H4 (cell line): ENCODE data around the gene AAK1. TPM values are rescaled to one million over a fixed set of nuclear protein-coding genes. Genes with fewer than 3 reads are reported as not detected.

Experiments
- DNase-seq: peaks from one replicate; pipeline ENCODE4 v3.0.0-alpha.2; 2015; ENCODE audit warnings: low spot score
- total RNA-seq: library from RNA; depleted of rRNA; stranded (reverse); fragments of >200 nt; shearing (Covaris generic); gene quantifications from 2 replicates; pipeline ENCODE4 v1.2.3, GENCODE V29; 2014

AAK1 gene
- total RNA-seq, 1 experiment from 2014 or later: 19.8 TPM

DNA sequence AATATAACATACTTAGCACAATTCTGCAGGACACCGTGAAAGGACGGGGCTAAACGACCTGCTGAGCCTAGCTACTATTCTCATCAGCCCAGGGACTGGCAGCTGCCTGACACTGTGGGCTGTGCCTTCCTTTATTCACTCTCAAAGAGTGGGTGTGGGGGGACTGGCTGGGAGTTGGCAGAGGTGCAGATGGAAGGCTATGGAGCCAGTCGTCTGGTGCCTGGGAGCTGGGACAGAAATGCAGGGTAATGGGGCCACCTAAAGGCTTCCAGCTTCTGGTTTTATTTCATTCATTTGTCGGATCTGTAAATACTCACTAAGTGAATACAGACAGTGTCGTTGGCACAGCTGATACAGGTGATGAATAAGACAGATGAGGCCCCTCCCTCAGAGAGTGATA is 150.3 kb downstream of the AAK1 start:
- DNase-seq: no peak

DNA sequence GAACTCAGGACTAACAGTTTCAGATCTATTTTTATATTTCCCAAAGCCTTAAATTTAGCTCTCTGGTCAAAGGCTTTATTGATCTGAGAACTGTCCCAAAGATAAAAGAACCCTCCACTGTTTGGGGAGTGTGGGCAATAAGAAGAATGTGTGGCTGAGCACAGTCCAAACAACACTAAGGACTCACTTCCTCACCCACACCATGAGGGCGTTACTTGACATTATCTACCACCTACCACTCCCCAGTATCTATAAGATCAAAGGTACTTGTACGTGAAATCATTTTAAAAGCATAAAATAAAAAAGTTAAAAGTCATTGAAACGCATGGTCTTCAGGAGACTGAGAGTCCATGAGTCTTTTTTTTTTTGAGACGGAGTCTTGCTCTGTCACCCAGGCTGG is 151.7 kb downstream of the AAK1 start:
- DNase-seq: no peak

DNA sequence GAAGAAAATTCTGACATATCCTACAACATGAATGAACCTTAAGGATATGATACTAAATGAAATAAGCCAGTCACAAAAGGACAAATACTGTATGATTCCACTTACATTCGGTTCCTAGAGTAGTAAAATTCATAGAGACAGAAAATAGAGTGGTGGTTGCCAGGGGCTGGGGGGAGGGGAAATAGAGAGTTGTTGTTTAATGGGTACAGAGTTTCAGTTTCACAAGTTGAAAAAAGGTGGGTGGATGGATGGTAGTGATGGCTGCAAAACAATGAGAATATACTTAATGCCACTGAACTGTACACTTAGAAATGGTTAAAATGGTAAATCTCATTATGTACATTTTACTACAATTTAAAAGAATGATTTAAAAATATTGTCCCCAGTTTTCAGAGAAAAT is 153.1 kb downstream of the AAK1 start:
- no peak for DNase-seq

DNA sequence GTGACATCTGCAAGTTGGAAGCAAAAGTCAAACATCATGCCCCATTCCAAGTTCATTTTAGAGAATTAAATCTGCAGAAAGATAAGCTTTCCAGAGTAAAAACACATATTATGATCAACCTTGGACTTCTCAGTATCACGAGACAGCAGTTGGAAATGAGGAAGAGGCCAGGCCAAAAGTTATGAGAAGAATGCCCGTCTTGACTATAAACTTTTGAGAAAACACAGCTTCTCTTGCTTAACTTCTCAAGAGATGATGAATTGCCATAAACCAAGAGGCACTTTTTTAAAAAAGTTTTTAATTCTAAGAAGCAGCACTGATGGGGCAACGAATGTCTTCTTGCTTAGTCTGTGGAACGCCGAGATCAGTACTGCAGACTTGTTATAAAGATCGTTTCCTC is 153.7 kb downstream of the AAK1 start:
- DNase-seq: no peak

DNA sequence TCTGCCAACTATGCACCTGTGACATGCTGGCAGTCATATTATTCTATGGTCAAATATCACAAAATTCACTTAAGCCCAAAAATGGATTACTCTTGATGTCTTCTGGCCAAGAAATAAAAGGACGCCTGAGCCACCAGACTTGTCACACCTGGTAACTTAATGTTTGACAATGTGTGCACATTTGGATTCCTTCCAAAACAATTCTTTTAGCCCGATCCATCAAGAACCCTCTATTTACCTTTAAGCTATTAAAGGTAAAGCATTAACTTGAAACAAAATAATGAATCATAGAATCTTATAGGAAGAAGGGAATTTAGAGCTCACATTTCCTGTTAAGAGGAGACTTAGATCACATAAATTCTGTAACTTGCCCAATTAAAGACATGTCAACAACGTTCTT is 159.8 kb downstream of the AAK1 start:
- no peak for DNase-seq

DNA sequence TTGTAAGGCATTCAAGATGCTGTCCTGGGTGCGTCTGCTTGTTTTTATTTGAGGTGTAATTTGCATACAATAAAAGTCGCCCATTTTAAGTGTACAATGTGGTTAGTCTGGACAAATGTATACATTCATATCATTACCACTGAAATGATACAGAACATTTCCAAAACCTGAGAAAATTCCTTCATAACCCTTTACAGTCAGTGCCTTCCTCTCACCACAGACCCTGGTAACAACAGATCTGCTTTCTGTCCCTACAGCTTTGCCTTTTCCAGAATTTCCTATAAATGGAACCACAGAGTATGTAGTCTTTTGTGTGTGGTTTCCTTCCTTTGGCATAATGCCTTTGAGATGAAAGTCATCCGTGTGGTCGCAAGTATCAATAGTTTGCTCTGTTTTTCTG is 160.5 kb downstream of the AAK1 start:
- no peak for DNase-seq

DNA sequence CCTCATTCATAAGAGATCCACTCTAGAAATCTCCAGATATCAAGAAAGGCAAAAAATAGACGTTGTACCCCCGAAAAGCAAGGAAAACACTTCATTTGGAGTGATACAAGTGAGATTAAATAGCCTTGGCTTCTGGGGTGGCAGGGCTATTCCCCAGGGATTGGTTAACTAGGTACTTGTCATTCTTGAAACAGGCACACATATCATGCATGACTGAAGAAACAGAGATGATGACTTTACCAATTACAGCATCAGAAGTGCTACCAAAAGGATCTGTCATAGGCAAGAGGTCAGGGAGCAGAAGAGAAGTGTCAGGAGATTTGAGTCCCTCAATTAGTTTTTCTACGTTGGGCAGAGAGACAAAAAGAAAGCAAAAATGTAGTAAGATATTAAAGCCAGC is 161.1 kb downstream of the AAK1 start:
- no peak for DNase-seq

DNA sequence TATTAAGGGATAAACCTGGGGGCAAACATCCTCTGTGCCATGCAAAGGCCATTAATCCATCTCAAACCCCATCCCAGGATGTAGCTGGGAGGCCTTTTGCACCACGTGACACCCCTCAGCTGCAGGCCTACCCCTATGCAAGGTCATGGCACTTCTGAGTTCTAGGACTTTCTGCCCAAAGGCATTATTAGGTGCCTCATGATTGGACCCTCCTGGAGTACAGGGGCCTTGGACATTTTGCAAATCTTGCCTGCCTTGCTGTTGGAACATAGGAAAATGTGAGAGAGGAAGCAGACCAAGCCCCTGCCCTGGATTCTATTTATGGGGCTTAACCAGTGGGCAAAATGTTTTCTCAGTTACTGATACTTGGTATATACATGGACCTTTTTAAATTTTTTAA is 162.1 kb downstream of the AAK1 start:
- DNase-seq: no peak

DNA sequence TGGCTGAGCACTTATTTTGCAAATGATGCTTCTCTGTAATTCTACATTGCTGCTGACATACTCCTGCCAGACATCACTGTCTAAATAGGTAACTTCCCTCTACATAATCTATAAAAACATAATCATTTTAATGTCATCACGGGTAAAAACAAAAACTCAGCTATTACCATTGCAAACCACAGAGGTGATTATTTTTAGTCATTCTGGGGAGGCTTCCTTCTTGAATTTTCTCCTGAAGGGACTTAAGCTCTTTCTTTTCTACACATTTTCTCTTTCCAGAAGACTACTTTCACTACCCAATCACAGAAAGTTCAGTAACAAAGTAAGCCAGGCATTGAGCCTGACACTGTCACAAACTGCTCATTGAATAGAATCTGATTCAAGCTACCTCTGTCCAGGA is 165.9 kb downstream of the AAK1 start:
- no peak for DNase-seq

DNA sequence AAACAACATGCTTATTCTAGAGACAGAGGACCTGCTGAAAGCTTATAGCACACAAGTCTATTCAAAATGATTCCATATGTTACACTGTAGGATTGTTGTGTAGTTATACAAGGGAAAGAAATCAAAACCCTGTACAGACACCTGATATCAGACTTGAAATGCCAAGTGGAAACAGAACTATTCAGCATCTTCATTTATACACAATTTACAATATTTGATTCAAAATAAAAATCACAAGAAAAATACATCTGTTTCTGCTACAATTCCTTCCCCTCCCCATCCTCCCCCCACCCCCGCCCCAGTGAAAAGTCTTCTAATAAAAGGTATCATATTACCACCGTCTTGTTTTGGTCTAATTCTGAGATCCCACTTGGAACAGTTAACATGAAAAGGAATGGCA is 168.9 kb downstream of the AAK1 start:
- DNase-seq: no peak

DNA sequence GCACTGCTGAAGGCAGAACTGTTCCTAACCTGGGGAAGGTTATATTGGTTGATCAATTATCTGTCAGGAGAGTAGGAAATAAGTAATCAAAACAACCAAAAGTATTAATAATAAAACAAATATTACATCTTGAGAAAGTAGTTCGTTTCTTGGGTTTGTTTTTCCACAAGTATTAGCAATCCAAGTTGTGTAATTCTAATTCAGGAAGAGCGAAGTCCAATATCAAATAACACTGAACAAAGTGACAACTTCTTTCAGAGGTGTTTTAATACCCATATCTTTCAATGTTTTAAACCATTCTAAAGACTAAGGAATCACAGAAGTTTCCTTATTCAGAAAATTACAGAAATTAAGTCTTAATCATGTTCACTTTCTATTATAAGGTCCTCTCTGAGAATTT is 171.7 kb downstream of the AAK1 start:
- no peak for DNase-seq

DNA sequence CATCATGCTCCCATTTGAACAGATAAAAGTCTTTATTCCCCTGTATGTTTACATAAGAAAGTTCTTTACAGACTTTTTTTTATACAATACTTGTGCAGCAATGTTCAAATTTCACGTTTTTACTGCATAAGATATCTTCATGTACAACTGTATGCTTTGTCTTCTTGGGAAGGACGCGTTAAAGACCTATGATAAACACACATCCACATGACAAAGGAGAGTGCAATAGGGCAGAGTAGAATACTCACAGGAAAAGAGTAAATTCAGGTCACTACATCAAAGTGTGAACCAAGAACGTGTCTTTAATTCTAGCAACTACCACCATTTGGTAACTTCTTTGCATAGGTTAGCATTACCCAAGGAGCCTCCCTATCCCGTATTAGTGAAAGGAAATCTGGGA is 172.6 kb downstream of the AAK1 start:
- DNase-seq: no peak

DNA sequence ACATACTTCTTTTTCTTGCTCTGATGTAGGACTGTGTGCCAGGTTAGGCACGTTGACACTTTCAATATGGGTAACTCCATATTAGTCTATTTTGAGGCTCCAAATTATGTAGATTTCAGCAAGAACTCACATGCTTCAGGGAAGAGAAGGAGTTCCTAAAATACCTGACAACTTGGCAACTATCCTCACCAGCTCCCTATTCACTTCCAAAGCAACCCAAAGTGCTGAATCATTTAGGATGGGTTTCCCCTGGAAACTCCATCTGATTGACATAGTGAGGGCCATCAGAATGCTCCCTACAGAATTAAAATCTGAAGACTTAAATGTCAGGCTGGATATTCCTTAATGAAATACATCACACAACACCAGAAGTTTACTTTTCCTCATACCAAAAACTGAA is 173.8 kb downstream of the AAK1 start:
- DNase-seq: no peak

DNA sequence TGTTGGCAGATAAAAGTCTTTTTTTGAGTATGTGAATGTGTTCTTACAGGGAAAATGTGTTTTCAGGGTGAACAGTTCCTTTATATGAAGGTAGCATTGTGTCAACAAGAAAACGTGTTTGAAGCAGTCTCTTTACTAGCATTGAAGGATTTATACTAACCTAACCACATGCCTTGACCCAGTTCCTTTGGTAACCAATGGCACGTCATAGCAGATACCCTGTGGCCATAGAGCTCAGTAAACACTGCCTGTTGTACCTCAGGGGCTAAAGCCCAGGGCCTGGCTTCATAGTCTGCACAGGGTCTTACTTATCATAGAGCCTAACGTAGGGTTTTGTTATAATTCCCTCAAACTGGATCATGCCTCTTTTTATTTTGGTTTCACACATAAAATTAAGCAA is 174.2 kb downstream of the AAK1 start:
- no peak for DNase-seq

DNA sequence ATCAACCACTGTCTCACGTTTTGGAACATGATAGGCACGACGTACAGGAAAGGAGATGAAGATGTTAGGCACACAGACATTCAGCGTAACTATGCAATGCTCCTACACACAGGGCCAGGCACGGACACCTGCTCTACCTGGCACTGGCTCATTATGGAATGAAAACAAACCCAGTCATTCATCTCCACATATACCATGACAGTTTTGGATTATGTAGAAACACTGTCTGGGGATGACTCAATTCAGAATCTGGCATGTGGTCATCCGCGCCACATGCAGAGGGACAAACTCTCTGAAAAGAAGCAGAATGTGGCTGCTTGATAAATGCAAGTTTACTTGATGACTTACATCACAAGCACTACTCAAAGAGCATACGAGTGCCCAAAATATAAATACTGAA is 176.8 kb downstream of the AAK1 start:
- no peak for DNase-seq

DNA sequence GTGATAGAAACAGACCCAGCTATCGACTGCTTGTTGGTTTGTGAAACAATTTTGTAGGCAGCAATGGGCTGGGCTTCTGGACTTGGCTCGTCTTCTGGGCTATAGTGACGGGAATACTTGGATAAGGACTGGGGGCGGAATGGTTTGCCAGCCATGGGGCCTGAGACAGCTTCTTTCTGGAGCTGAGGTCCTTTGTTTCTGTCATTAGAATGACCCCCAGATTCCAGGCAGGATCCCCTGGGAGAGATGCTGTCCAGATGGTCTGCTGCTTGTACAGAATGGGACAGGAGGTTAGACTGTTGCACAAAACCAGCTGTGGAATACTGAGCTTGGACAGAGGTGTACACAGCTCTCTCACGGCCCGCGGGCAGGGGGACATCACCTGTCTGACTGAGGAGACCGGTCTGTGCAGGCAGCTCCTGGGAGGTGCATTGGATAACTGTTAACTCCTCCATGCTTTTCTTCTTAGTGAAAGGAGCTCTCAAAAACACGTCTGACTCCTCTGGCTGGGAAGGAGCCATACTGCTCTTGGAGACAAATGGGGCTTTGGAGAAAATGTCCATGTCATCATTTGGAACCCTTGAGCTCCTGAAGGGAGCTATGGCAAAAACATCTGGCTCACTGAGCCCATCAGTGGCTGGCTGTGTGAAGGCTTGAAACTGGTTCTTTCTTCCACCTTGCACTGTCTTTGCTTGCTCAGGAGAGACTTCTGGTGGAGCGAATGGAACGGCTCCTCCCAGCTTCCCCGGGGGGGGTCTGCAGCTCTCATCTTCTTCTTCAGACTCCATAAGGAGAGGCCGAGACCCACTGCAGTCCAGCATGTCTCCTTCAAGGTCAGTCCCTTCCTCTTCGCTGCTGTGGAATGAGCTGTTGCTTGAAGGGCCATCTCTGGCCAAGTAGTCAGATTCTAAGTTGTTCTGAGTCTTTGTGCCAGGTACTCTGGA is 177.8 kb downstream of the AAK1 start:
- no peak for DNase-seq

DNA sequence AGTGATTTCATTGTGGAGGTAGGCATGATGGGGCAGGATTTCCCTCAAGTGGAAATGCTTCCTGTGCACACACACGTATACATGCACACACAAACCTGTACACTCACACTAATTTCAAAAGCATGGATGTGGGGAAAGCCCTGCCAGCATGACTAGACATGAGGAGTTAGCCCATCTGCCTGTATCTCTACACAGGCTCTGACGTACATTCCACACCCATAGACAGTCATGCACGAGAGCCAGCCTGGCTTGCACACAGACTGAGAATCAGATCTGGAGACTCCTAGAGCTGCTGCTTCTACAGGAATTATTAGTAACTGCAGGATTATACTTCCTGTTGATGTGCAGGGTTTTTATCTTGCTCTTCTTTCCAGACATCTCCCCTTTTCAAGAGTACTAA is 179.0 kb downstream of the AAK1 start:
- DNase-seq: no peak

DNA sequence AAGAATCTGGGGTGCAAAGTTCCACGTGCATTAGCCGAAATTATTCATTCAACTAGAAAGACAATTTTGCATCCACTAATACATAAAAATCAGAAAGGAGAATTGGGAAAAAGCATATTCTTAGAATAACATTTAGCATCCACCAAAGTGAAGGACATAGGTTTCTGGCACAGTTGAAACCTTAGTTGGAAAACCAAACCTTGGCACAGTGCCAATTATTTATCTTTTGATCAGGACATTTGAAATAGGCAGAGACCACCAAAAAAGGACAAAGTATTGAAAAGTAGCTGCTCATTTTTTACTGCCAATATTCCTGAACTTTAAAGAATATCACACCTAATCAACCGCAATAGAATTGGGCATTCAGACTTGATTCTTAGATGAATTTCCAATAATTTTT is 180.8 kb downstream of the AAK1 start:
- no peak for DNase-seq

DNA sequence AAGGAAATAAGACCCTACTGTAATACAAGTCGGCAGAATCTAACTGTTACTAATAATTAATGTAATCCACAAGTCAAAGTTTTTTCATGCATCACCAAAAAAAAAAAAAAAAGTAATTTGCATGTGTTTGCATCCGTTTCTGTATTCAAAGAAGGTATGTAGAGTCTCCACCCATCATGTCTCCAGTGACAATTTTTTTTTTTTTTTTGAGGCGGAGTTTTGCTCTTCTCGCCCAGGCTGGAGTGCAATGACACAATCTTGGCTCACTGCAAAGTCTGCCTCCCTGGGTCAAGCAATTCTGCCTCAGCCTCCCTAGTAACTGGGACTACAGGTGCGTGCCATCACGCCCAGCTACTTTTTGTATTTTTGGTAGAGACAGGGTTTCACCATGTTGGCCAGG is 182.1 kb downstream of the AAK1 start:
- no peak for DNase-seq

DNA sequence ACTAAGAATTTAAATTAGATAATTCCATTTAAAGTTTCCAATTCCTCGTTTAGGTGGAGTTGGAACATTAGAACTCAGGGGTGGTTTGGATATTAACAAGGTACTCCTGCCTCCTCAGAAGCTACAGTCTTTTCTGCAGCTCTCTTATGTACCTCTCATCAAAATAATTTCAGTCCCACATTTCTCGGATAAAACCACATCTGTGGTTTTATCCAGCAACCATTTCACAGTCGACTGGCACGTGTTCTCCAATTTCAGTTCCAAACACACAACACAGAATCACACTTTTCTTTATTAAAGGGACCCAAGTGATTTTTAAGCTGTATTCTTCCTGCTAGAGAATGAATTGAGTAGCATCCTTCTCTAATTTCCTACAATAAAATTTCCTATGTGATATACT is 183.6 kb downstream of the AAK1 start:
- no peak for DNase-seq

DNA sequence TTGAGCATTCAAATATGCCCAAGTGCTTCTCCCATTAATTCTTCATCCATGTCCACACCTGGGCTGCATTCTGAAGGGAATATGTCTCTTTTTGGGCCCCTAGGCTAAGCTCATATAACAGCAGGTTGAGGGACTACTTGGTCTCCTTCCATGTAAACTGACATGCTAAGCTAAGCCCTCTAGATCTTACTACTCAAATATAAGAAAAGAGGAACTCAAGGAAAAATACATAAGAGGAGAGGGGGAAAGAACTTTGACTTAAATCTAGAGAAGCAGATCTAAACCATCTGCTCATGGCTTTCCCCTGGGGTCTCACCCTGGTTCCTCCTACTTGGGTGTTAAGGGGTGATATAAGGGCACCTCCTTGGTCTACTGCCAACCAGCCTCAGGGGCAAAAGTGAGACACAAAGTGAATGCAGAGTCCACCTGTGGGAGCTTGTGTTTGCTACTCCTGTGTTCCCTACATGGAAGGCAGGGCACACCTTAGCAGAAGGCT is 186.5 kb downstream of the AAK1 start:
- no peak for DNase-seq

DNA sequence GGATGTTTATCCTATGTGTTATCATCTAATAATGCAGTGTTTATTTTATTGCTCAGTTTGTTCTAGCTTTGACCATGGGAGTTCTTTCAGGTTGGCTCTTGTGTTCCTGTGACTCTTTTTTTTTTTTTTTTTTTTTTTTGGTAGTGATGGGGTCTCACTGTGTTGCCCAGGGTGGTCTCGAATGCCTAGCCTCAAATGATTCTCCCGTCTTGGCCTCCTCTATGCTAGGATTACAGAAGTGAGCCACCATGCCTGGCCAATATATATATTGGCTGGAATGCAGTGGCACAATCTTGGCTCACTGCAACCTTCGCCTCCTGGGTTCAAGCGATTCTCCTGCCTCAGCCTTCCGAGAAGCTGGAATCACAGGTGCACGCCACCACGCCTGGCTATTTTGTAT is 187.4 kb downstream of the AAK1 start:
- DNase-seq: no peak

DNA sequence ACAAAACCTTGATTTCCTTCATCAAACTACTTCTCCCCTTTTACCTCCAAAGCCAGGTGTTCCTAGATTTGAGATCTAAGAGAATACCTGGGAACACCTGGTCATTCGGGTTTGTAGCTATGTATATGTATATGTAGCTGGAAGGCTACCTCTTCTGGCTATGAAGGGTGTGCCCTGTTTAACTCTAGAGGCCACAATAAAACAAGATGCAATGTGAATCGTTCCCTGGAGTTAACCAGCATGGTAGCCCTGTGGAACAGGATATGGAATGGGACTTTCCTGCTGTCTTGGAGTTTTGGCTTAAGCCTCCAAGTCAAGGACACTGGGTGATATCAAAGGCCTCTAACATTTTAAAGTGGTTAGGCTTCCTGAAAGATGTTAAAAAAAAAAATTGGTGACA is 188.6 kb downstream of the AAK1 start:
- no peak for DNase-seq
